Measurements from ENCODE around the gene TUBA4A. TPM values are rescaled to one million over a fixed set of nuclear protein-coding genes. Genes with fewer than 3 reads are reported as not detected.
"Not testable (repeated sequence)": the region's sequence is repeated elsewhere in the genome, so short reads cannot be mapped to it uniquely, and the experiment has no call there.

The TUBA4A gene
- total RNA-seq, 1 donor from 2014 or later, result 29.0 TPM

GRCh38 chr2:219271021-219271420 is 17.3 kb upstream of the TUBA4A start:
- no peak for DNase-seq (ENCODE audit: low spot score)
- ATAC-seq, result no peak

GRCh38 chr2:219270055-219270372 is 16.3 kb upstream of the TUBA4A start:
- DNase-seq (ENCODE audit: low spot score) (peak; percentile 65), ATAC-seq (peak; percentile 69)

GRCh38 chr2:219269362-219270054 is 15.8 kb upstream of the TUBA4A start:
- peak; percentile 94 for ATAC-seq
- DNase-seq (ENCODE audit: low spot score), result peak; percentile 89

- ATAC-seq (no peak), DNase-seq (ENCODE audit: low spot score) (no peak)
Measured at GRCh38 chr2:219268294-219268693, 14.6 kb upstream of the TUBA4A start.

- DNase-seq (ENCODE audit: low spot score), result no peak
Measured at GRCh38 chr2:219266886-219267285, 13.2 kb upstream of the TUBA4A start.

GRCh38 chr2:219266232-219266631 is 12.5 kb upstream of the TUBA4A start:
- no peak for ATAC-seq
- DNase-seq (ENCODE audit: low spot score), result no peak

More at GRCh38 chr2:219266886-219267285, 13.2 kb upstream of the TUBA4A start:
- no peak for ATAC-seq

- DNase-seq (ENCODE audit: low spot score) (no peak), ATAC-seq (no peak)
Measured at GRCh38 chr2:219261024-219261855, 7.5 kb upstream of the TUBA4A start.

GRCh38 chr2:219258942-219259341 is 5.2 kb upstream of the TUBA4A start:
- not testable (repeated sequence) for DNase-seq (ENCODE audit: low spot score); ATAC-seq

- no peak for DNase-seq (ENCODE audit: low spot score)
- peak; percentile 14 for ATAC-seq
Measured at GRCh38 chr2:219254590-219255201, 978 bp upstream of the TUBA4A start.

- peak; percentile 7 for ATAC-seq
- DNase-seq (ENCODE audit: low spot score), result no peak
Measured at GRCh38 chr2:219252900-219253752, 592 bp downstream of the TUBA4A start, which contains the start of gene TUBA4B. TSS of gene TUBA4B (plus strand) at chr2:219253243. CDS start at chr2:219253408, 165 bp downstream.

GRCh38 chr2:219252570-219252899 is 1.2 kb downstream of the TUBA4A start:
- DNase-seq (ENCODE audit: low spot score) (no peak), ATAC-seq (no peak)

GRCh38 chr2:219252084-219252483 is 1.6 kb downstream of the TUBA4A start:
- DNase-seq (ENCODE audit: low spot score) (no peak), ATAC-seq (no peak)

GRCh38 chr2:219251656-219252055 is 2.1 kb downstream of the TUBA4A start:
- DNase-seq (ENCODE audit: low spot score) (no peak), ATAC-seq (no peak)

- ATAC-seq (no peak), DNase-seq (ENCODE audit: low spot score) (no peak)
Measured at GRCh38 chr2:219250049-219250781, 3.5 kb downstream of the TUBA4A start.

- DNase-seq (ENCODE audit: low spot score) (peak; percentile 91), ATAC-seq (peak; percentile 71)
Measured at GRCh38 chr2:219249203-219249980, 4.3 kb downstream of the TUBA4A start.

- ATAC-seq (no peak), DNase-seq (ENCODE audit: low spot score) (no peak)
Measured at GRCh38 chr2:219248845-219249202, 4.9 kb downstream of the TUBA4A start.

GRCh38 chr2:219247678-219248642 is 5.8 kb downstream of the TUBA4A start:
- DNase-seq (ENCODE audit: low spot score), result no peak
- ATAC-seq, result no peak

- DNase-seq (ENCODE audit: low spot score), result no peak
- no peak for ATAC-seq
Measured at GRCh38 chr2:219246559-219246958, 7.2 kb downstream of the TUBA4A start.

- ATAC-seq (no peak), DNase-seq (ENCODE audit: low spot score) (no peak)
Measured at GRCh38 chr2:219245899-219246230, 7.9 kb downstream of the TUBA4A start.

All from left lobe of liver (tissue), 2 donors.